Measurements from ENCODE around the gene CLIP1.
"Not testable (repeated sequence)": the region's sequence is repeated elsewhere in the genome, so short reads cannot be mapped to it uniquely, and the experiment has no call there.

The CLIP1 gene

DNA sequence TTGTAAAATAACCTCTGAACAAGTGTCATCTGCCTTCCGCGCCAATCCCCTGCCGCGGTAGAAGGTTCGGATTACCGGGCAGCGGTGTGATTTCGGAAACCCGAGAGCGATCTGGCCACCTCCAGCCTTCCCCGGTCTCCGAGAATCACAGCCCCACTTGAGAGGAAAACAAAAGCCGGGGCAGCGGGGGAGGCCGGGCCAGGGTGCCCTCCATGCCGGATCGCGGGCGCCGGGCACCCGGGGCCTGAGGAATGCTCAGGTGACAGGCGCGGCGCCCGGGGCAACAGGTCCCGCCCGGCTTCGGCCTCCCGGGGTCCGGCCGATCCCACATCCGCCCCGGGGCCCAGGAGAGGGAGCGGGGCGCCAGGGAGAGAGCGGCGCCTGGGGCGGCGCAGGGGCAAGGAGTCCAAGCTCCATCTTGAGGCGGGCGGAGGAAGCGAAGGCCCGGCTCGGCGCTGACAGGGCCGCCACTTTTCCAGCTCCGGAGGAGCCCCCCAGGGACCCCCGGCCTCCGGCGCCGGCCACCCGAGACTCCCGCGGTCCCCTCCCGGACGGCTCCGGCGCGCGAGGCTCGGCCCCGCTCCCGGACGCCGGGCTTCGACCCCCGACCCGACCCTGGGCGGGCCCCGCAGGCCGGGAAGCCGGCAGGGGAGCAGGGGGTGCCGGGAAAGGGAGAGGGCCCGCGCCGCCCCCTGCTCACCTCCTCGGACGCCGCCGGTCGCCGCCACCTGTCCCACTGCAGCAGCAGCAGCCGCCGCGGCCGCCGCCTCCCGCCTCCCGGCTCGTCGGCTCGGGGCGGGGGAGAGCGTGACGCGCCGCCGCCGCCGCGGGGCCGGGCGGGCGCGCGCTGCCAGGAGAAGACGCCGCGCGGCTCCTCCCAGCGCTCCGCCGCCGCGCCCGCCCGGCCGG lies at the start of gene CLIP1:
CLIP1 (minus strand) TSS at position 849 of the 909 bp plus-strand sequence. CDS start 42,217 bp downstream, outside the sequence.
- Histone ChIP-seq H3K36me3 (ENCODE audit: control insufficient read depth, insufficient read depth, low read length) (no peaks in the 10 kb centered on the region), H3K9ac (ENCODE audit: low read length) (peak within 1 kb of the TSS; percentile 95), H3K4me3 (ENCODE audit: low read length) (peak within 1 kb of the TSS; percentile 93), H3K27ac (ENCODE audit: low read depth, low read length) (peak within 1 kb of the TSS; percentile 97), H3K27me3 (ENCODE audit: control insufficient read depth, insufficient read depth, low read length) (no peaks in the 10 kb centered on the region), H3K4me1 (ENCODE audit: control insufficient read depth, insufficient read depth, low read length) (peaks cover 22% of the 10 kb centered on the region)

DNA sequence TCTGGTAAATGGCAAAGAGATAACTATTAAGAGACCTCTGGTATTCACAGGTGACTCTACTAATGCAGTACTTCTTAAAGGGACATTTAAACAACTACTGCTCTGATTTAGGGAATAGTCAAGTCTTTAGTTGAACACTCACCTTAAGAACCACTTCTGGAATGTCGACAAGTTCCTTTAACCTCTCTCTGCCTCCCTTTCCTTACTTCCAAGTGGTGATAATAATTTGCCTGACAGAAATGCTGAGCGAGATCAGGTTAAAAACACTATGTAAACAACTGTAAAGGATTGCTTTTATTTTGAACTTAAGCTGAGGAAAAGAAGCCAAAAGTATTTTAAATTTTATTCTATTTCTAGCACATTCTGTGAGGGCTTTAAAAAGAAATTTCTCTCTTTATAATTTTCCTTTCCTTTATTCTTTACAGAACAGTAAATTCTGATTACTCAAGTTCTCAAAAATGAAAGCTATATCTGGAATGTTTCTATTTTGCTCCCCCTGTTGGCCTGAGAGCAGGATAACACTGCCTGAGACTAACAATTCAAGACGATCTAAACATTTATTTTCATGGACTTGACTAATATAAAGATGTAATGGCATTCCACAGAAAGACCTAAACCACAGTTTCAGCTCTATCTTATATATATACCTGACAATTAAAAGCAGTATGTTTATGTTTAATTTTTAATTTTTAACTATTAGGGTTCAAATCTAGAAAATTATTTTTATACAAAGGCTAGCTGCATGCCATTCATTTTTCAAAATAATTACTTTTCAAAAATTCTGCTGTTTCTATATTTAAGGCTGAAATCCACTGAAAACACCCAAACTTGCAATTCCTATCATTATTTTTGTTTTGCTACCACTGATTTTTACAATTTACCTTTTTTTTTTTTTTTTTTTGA lies 49.1 kb upstream of the CLIP1 start:
- H3K9ac ChIP-seq (ENCODE audit: low read length) = no peak overlapping the region
- H3K27me3 ChIP-seq (ENCODE audit: control insufficient read depth, insufficient read depth, low read length) = no peaks in the 10 kb centered on the region
- H3K36me3 ChIP-seq (ENCODE audit: control insufficient read depth, insufficient read depth, low read length) = peaks cover 14% of the 10 kb centered on the region
- H3K4me1 ChIP-seq (ENCODE audit: control insufficient read depth, insufficient read depth, low read length) = no peaks in the 10 kb centered on the region
- peak overlapping the region; percentile 38 for H3K27ac ChIP-seq (ENCODE audit: low read depth, low read length)
- no peak overlapping the region for H3K4me3 ChIP-seq (ENCODE audit: low read length)

DNA sequence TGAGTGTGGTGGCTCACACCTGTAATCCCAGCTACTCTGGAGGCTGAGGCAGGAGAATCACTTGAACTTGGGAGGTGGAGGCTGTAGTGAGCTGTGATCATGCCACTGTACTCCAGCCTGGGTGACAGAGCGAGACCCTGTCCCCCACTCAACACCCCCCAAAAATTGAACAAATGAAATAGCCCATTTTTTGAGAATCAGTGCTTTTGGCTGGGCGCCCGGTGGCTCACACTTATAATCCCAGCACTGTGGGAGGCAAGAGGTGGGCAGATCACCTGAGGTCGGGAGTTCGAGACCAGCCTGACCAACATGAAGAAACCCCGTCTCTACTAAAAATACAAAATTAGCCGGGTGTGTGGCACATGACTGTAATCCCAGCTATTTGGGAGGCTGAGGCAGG lies 48.1 kb upstream of the CLIP1 start:
- not testable (repeated sequence) for H3K27ac ChIP-seq (ENCODE audit: low read depth, low read length); H3K9ac ChIP-seq (ENCODE audit: low read length); H3K27me3 ChIP-seq (ENCODE audit: control insufficient read depth, insufficient read depth, low read length); H3K4me3 ChIP-seq (ENCODE audit: low read length); H3K4me1 ChIP-seq (ENCODE audit: control insufficient read depth, insufficient read depth, low read length)
- H3K36me3 ChIP-seq (ENCODE audit: control insufficient read depth, insufficient read depth, low read length) = peaks cover 10% of the 10 kb centered on the region

DNA sequence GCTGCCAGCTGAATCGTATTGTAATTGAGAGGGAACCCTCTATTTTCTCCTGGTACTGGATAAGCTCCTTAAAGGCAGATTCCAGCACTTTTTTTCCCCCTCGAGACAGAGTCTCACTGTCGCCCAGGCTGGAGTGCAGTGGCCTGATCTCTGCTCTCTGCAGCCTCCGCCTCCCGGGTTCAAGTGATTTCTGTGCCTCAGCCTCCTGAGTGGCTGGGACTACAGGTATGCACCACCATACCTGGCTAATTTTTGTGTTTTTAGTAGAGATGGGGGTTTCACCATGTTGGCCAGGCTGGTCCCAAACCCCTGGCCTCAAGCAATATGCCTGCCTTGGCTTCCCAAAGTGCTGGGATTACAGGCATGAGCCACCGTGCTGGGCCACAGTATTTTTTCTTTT lies 47.4 kb upstream of the CLIP1 start:
- not testable (repeated sequence) for H3K9ac ChIP-seq (ENCODE audit: low read length); H3K4me3 ChIP-seq (ENCODE audit: low read length); H3K27ac ChIP-seq (ENCODE audit: low read depth, low read length); H3K4me1 ChIP-seq (ENCODE audit: control insufficient read depth, insufficient read depth, low read length); H3K27me3 ChIP-seq (ENCODE audit: control insufficient read depth, insufficient read depth, low read length); H3K36me3 ChIP-seq (ENCODE audit: control insufficient read depth, insufficient read depth, low read length)

DNA sequence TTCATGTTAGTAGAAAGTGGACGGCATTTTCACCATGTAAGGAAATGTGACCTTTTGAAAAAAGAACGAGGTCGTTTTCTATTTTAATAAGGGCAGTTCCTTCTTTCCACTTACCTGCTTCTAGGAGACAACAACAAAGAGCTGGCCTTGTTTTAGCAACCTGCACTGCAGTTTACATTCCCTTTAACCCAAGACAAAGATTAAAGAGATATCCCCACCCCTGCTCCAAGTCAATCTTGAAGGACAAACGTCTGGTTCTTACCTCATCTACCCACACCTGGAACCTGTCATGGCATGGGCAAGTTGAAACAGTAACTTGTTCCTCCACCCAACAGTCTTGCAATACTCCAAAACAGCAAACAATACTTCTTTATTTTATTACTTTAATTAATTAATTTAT lies 45.5 kb upstream of the CLIP1 start:
- no peak overlapping the region for H3K4me3 ChIP-seq (ENCODE audit: low read length)
- no peak overlapping the region for H3K9ac ChIP-seq (ENCODE audit: low read length)
- H3K36me3 ChIP-seq (ENCODE audit: control insufficient read depth, insufficient read depth, low read length) = no peaks in the 10 kb centered on the region
- no peak overlapping the region for H3K27ac ChIP-seq (ENCODE audit: low read depth, low read length)
- H3K4me1 ChIP-seq (ENCODE audit: control insufficient read depth, insufficient read depth, low read length) = no peaks in the 10 kb centered on the region
- no peaks in the 10 kb centered on the region for H3K27me3 ChIP-seq (ENCODE audit: control insufficient read depth, insufficient read depth, low read length)

DNA sequence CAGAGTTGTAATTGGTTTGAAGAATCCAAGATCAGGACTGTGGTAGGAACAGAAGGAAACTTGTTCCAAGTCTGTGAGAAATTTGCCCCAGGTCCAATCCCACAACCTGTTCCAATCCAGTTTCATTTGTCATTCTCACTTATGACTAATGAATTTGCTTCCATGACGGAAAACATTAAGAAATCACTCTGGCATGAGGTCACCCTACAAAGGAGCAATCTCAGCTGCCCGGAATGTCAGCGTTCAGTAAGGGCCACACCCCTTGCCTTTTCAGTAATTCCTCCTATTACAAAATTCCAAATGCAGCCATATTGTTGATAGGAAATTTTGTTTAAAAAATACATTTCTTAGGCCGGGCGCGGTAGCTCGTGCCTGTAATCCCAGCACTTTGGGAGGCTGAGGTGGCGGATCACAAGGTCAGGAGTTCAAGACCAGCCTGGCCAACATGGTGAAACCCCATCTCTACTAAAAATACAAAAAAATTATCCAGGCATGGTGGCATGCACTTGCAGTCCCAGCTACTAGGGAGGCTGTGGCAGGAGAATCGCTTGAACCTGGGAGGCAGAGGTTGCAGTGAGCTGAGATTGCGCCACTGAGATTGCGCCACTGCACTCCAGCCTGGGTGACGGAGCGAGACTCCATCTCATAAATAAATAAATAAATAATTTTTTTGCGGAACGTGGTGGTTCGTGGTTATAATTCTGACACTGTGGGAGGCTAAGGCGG lies 42.0 kb upstream of the CLIP1 start:
- not testable (repeated sequence) for H3K9ac ChIP-seq (ENCODE audit: low read length); H3K27me3 ChIP-seq (ENCODE audit: control insufficient read depth, insufficient read depth, low read length); H3K4me3 ChIP-seq (ENCODE audit: low read length); H3K36me3 ChIP-seq (ENCODE audit: control insufficient read depth, insufficient read depth, low read length); H3K27ac ChIP-seq (ENCODE audit: low read depth, low read length); H3K4me1 ChIP-seq (ENCODE audit: control insufficient read depth, insufficient read depth, low read length)

DNA sequence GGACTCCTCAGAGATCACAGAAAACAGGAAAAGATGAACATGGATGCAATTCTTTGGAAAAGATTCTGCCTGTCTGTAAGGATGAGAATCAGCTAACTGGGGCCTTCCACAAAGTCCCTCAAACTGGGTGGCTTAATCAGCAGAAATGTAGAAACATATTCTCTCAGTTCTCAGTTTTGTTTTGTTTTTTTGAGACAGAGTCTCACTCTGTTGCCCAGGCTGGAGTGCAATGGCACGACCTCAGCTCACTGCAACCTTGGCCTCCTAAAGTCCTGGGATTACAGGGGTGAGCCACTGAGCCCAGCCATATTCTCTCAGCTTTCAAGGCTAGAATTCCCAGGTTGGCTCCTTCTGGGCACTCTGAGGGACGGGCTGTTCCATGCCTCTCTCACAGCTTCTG lies 38.2 kb upstream of the CLIP1 start:
- H3K27ac ChIP-seq (ENCODE audit: low read depth, low read length) = no peak overlapping the region
- H3K4me1 ChIP-seq (ENCODE audit: control insufficient read depth, insufficient read depth, low read length) = no peaks in the 10 kb centered on the region
- H3K9ac ChIP-seq (ENCODE audit: low read length) = no peak overlapping the region
- H3K4me3 ChIP-seq (ENCODE audit: low read length) = no peak overlapping the region
- no peaks in the 10 kb centered on the region for H3K36me3 ChIP-seq (ENCODE audit: control insufficient read depth, insufficient read depth, low read length)
- no peaks in the 10 kb centered on the region for H3K27me3 ChIP-seq (ENCODE audit: control insufficient read depth, insufficient read depth, low read length)

DNA sequence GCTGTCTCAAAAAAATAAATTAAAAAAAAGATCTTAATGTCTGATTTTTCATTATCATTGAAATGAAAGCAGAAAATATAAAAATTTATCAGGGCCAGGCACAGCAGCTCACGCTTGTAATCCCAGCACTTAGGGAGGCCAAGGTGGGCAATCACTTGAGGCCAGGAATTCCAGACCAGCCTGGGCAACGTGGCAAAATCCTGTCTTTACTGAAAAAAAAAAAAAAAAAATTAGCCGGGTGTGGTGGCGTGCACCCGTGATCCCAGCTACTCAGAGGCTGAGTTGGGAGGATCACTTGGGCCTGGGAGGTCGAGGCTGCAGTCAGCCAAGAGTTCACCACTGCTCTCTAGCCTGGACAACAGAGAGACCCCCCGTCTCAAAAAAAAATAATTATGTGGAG lies 37.6 kb upstream of the CLIP1 start:
- Histone ChIP-seq H3K27ac (ENCODE audit: low read depth, low read length) (no peak overlapping the region), H3K27me3 (ENCODE audit: control insufficient read depth, insufficient read depth, low read length) (no peaks in the 10 kb centered on the region), H3K4me1 (ENCODE audit: control insufficient read depth, insufficient read depth, low read length) (no peaks in the 10 kb centered on the region), H3K9ac (ENCODE audit: low read length) (no peak overlapping the region), H3K36me3 (ENCODE audit: control insufficient read depth, insufficient read depth, low read length) (no peaks in the 10 kb centered on the region), H3K4me3 (ENCODE audit: low read length) (no peak overlapping the region)

DNA sequence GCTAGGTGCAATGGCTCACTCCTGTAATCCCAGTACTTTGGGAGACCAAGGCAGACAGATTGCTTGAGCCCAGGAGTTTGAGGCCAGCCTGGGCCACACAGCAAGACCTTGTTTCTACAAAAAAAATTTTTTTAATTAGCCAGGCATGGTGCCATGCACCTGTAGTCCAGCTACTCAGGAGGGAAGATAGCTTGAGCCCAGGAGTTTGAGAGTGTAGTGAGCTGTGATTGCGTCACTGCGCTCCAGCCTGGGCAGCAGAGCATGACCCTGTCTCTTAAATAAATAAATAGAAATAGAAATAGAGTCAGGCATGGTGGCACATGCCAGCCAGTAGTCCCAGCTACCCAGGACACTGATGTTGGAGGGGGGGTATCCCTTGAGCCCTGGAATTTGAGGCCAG lies 36.7 kb upstream of the CLIP1 start:
- no peak overlapping the region for H3K27ac ChIP-seq (ENCODE audit: low read depth, low read length)
- H3K36me3 ChIP-seq (ENCODE audit: control insufficient read depth, insufficient read depth, low read length) = no peaks in the 10 kb centered on the region
- no peak overlapping the region for H3K4me3 ChIP-seq (ENCODE audit: low read length)
- H3K4me1 ChIP-seq (ENCODE audit: control insufficient read depth, insufficient read depth, low read length) = no peaks in the 10 kb centered on the region
- H3K9ac ChIP-seq (ENCODE audit: low read length) = no peak overlapping the region
- H3K27me3 ChIP-seq (ENCODE audit: control insufficient read depth, insufficient read depth, low read length) = no peaks in the 10 kb centered on the region

DNA sequence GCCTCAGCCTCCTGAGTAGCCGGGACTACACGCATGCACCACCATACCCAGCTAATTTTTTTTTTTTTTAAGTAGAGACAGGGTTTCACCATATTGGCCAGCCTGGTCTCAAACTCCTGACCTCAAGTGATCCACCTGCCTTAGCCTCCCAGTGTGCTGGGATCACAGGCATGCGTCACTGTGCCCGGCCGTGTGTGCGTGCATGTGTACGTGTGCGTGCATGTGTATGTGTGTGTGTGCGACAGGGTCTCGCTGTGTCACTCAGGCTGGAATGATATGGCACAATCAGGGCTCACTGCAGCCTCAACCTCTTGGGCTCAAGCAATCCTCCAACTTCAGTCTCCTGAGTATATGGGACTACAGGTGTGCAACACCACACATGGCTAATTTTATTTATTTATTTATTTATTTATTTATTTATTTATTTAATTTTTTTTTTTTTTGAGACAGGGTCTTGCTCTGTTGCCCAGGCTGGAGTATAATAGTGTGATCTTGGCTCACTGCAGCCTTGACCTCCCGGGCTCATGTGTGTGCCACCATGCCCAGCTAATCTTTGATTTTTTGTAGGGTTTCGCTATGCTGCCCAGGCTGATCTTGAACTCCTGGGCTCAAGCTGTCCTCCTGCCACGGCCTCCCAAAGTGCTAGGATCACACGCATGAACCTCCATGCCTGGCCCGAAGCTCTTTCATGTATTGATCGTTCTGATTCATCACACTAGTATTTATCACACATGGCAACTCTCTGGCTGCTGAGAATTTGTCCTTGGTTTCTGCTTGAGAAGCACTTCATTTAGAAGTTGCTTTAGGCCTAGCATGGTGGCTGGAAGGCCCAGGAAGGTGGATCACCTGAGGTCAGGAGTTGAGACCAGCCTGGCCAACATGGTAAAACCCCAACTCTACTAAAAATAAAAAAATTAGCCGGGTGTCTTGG lies 35.9 kb upstream of the CLIP1 start:
- Histone ChIP-seq H3K4me3 (ENCODE audit: low read length) (no peak overlapping the region), H3K36me3 (ENCODE audit: control insufficient read depth, insufficient read depth, low read length) (no peaks in the 10 kb centered on the region), H3K27ac (ENCODE audit: low read depth, low read length) (no peak overlapping the region), H3K4me1 (ENCODE audit: control insufficient read depth, insufficient read depth, low read length) (no peaks in the 10 kb centered on the region), H3K27me3 (ENCODE audit: control insufficient read depth, insufficient read depth, low read length) (no peaks in the 10 kb centered on the region), H3K9ac (ENCODE audit: low read length) (no peak overlapping the region)

DNA sequence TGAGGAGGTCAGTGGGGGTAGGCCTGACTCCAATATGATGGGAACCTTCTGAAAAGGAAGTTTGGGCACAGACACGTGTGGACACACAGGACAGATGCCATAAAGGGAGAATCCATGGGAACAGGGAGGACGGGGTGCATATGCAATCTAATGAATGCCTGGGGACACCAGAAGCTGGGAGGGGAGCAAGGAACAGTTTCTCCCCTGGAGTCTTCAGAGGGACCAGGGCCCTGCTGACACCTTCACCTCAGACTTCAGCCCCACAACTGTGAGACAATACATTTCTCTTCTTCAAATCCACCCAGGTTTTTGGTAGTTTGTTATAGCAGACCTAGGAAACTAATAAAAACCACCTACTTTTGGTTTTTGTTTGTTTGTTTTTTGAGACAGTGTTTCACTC lies 35.2 kb upstream of the CLIP1 start:
- Histone ChIP-seq H3K9ac (ENCODE audit: low read length) (no peak overlapping the region), H3K4me3 (ENCODE audit: low read length) (no peak overlapping the region), H3K27ac (ENCODE audit: low read depth, low read length) (no peak overlapping the region), H3K36me3 (ENCODE audit: control insufficient read depth, insufficient read depth, low read length) (no peaks in the 10 kb centered on the region), H3K27me3 (ENCODE audit: control insufficient read depth, insufficient read depth, low read length) (no peaks in the 10 kb centered on the region), H3K4me1 (ENCODE audit: control insufficient read depth, insufficient read depth, low read length) (no peaks in the 10 kb centered on the region)
